ENCODE measurements around the gene ZNF630. TPM values are rescaled to one million over a fixed set of nuclear protein-coding genes. Genes with fewer than 3 reads are reported as not detected.
"Not testable (repeated sequence)": the region's sequence is repeated elsewhere in the genome, so short reads cannot be mapped to it uniquely, and the experiment has no call there.

ZNF630 gene
- total RNA-seq, 1 donor from 2014 or later = 3.2 TPM

DNA sequence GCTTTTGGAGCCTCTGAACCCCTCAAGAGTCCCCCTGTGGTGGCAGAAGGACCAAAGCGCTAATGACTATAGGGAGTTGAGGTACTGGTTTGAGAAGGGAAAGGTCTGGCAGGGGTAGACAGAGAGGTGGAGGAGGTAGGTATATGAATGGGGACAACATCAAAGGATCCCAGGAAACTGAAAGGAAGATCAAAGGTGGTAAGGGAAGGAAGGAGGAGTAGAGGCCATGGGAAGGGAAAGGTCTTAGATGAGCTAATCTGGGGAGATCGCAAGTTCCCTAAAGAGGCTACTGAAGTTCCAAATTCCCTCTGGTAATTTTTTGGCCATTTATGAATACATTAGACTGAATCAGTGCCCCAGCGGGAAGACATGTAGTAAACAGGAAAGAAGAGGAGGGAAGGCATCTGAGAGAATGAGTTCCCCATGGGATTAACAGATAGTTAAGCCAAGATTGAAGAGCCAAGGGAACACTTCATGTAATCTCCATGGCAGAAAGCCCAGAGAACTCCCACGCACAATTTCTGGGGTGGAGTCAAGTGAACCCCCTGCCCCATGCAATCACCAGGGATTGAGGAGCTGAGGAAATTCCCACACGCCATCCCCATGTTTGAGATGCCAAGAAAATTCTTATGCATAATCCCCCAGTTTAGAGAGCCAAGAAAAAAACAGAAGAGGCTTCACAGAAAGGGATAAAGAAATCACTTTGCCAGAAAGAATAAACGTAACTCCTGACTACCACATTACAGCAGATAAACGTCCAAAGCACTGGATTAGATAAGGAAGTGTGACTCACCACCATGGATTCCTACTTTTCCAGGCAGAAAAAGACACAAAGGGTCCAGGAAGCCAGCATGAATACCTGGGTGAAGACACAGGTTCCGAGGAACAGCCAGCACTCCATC lies 25.8 kb downstream of the ZNF630 start:
- Histone ChIP-seq H3K9me3 (no peaks in the 10 kb centered on the region), H3K27ac (peak overlapping the region; percentile 30), H3K36me3 (no peaks in the 10 kb centered on the region), H3K4me1 (no peaks in the 10 kb centered on the region), H3K27me3 (no peaks in the 10 kb centered on the region), H3K4me3 (no peak overlapping the region)
- ATAC-seq (no peak), DNase-seq (no peak)
- intact Hi-C loops (cut with DNase I) = no loop called here
- TF ChIP-seq, protein P1, sequence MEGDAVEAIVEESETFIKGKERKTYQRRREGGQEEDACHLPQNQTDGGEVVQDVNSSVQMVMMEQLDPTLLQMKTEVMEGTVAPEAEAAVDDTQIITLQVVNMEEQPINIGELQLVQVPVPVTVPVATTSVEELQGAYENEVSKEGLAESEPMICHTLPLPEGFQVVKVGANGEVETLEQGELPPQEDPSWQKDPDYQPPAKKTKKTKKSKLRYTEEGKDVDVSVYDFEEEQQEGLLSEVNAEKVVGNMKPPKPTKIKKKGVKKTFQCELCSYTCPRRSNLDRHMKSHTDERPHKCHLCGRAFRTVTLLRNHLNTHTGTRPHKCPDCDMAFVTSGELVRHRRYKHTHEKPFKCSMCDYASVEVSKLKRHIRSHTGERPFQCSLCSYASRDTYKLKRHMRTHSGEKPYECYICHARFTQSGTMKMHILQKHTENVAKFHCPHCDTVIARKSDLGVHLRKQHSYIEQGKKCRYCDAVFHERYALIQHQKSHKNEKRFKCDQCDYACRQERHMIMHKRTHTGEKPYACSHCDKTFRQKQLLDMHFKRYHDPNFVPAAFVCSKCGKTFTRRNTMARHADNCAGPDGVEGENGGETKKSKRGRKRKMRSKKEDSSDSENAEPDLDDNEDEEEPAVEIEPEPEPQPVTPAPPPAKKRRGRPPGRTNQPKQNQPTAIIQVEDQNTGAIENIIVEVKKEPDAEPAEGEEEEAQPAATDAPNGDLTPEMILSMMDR (IDR thresholded peaks at IDR 0.05) = no peak

DNA sequence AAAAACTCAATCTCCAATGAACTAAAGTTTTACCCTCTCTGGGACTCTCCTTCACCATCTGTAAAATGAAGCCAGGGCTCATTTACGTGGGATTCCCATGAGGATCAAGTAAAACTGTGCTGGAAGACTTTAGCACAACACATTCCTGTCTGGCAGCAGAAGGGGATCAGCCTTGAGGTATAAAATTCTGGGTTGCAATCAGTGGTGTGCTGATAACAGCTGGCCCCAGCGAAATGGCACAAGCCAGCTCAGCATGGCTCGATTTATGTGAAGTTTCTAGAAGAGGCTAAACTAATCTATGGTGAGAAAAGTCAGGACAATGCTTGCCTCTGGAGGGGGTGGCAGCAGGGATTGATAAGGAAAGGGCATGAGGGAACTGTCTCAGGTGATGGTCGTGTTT lies 28.4 kb downstream of the ZNF630 start:
- ATAC-seq (no peak), DNase-seq (no peak)
- H3K4me1 ChIP-seq = no peaks in the 10 kb centered on the region
- H3K9me3 ChIP-seq = no peaks in the 10 kb centered on the region
- H3K27me3 ChIP-seq = no peaks in the 10 kb centered on the region
- no peak overlapping the region for H3K4me3 ChIP-seq
- no peak overlapping the region for H3K27ac ChIP-seq
- H3K36me3 ChIP-seq = no peaks in the 10 kb centered on the region
- intact Hi-C loops (cut with DNase I) = no loop called here
- TF ChIP-seq, protein P1 (IDR thresholded peaks at IDR 0.05) = no peak

DNA sequence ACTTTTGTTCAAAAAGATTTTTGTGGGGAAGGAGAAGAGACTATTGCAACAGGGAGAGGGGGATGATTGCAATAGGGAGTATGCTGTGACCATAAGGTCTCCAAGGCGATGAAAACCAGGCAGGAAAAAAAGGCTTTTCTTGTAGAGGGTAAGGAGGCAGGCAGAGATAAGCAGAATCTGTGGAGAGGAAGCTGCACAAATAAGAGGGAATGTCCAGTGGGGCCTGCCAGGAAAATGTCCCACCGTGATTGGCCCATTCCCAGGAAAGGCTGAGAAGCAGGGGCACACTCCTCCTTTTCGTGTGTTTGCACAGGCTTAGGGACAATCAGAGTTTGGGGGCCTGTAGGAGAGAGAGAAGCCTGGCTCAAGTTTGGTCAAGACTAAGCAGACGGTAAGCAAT lies 35.5 kb downstream of the ZNF630 start:
- Histone ChIP-seq H3K27ac (no peak overlapping the region), H3K4me1 (no peaks in the 10 kb centered on the region), H3K36me3 (no peaks in the 10 kb centered on the region), H3K9me3 (no peaks in the 10 kb centered on the region), H3K4me3 (no peak overlapping the region), H3K27me3 (no peaks in the 10 kb centered on the region)
- no peak for ATAC-seq
- intact Hi-C loops (cut with DNase I) = no loop called here
- no peak for DNase-seq
- TF ChIP-seq, protein P1 (IDR thresholded peaks at IDR 0.05) = no peak

DNA sequence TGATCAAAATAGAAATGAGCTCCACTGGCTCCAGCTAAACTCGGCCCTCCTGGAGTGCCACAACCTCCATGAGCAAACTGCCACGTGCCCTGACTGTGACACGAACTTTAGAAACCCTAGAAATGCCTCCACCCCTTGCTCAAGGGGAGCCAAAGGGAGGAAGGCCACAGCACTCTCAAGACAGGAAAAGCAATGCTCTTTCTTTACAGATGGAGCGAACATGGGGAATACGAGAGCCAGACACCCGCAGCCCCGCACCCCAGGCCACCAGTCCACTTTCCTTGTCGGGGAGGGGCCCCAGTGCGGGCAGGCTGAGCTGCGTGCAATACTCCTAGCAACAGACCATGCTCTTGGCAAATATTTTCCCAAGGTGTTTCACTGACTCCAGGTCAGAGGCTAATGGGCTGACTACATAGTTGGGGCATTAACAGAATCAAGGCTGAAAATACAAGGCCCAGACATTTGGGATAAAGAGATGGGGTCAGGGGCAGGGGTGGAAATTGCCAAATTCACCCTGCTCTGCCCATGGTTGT lies 40.7 kb downstream of the ZNF630 start:
- H3K27me3 ChIP-seq; H3K27ac ChIP-seq; H3K9me3 ChIP-seq; DNase-seq; intact Hi-C loops (cut with DNase I); H3K36me3 ChIP-seq; H3K4me3 ChIP-seq; H3K4me1 ChIP-seq; ATAC-seq: not testable (repeated sequence)

DNA sequence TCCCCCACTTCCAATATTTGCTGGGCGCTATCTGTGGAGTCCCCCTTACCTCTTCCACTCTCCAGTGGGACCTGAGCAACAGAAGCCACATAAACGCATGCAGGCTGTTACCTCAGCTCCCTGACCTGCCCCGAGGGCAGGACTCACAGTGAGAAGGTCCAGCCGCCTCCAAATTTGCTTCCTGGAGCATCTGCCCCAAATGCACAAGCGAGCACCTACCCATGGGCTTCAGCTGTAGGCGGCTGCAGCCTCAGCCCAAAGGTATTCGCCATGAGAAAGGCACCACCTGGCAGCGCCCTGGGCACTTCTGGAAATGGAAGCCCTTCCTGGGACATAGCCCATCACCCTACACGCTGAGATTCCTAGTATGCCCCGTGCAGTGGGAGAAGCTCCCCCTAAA lies 41.2 kb downstream of the ZNF630 start:
- TF ChIP-seq, protein P1 (IDR thresholded peaks at IDR 0.05) = no peak
- H3K4me3 ChIP-seq = no peak overlapping the region
- DNase-seq (no peak), ATAC-seq (no peak)
- no peaks in the 10 kb centered on the region for H3K4me1 ChIP-seq
- no peaks in the 10 kb centered on the region for H3K9me3 ChIP-seq
- H3K36me3 ChIP-seq = no peaks in the 10 kb centered on the region
- intact Hi-C loops (cut with DNase I) = no loop called here
- no peak overlapping the region for H3K27ac ChIP-seq
- no peaks in the 10 kb centered on the region for H3K27me3 ChIP-seq

DNA sequence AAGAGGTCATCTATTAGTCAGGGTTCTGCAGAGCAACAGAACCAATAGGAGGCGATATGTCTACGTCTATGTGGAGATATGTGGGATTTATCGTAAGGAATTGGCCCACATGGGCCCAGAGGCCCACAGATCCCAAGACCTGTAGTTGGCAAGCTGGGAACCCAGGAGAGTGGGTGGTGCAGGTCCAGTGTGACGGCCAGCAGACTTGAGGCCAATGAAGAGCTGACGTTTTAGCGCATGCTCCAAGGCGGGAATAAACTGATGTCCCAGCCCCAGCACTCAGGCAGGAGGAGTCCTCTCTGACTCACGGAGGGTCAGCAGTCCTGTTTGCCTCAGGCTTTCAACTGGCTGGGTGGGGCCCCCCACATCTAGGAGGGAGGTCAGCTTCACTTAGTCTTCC lies 43.3 kb downstream of the ZNF630 start:
- no peak overlapping the region for H3K4me3 ChIP-seq
- H3K9me3 ChIP-seq = no peaks in the 10 kb centered on the region
- H3K36me3 ChIP-seq = no peaks in the 10 kb centered on the region
- H3K27ac ChIP-seq = no peak overlapping the region
- no peaks in the 10 kb centered on the region for H3K4me1 ChIP-seq
- intact Hi-C loops (cut with DNase I) = loop anchor here (10.0 kb wide), 1 partner anchor 193 kb away; the partner anchor contains the start of gene ZNF81
- TF ChIP-seq, protein P1 (IDR thresholded peaks at IDR 0.05) = no peak
- DNase-seq (no peak), ATAC-seq (no peak)
- no peaks in the 10 kb centered on the region for H3K27me3 ChIP-seq

DNA sequence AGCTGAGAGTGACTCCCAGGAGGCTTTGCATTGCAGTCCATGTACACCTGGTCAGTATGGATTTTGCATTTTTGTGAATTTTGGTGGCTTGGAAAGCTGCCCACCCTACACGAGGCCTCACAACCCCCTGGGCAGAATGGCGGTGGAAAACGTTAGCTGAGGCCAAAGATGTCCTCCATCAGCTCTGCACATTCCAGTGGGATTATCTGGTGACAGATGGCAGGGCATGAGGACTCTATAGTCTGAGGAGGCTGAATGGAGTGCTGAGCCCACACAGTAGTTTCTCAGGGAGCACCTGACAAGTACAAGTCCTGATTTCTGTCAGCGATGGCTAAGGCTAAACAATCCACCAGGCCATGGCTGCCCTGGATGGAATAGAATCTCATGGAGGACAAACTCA lies 43.9 kb downstream of the ZNF630 start:
- DNase-seq, H3K27ac ChIP-seq, H3K27me3 ChIP-seq, H3K9me3 ChIP-seq, H3K4me3 ChIP-seq, H3K36me3 ChIP-seq, ATAC-seq, H3K4me1 ChIP-seq: not testable (repeated sequence)
- intact Hi-C loops (cut with DNase I) = loop anchor here (10.0 kb wide), 1 partner anchor 193 kb away; the partner anchor contains the start of gene ZNF81
